GDM1 (cell line): ENCODE results near the gene SGF29.
"Not testable (repeated sequence)": the region's sequence is repeated elsewhere in the genome, so short reads cannot be mapped to it uniquely, and the experiment has no call there.

Experiments
- DNase-seq: peaks from one replicate; lab custom pipeline; 2025; lab: John Stamatoyannopoulos, UW

SGF29 gene

DNA sequence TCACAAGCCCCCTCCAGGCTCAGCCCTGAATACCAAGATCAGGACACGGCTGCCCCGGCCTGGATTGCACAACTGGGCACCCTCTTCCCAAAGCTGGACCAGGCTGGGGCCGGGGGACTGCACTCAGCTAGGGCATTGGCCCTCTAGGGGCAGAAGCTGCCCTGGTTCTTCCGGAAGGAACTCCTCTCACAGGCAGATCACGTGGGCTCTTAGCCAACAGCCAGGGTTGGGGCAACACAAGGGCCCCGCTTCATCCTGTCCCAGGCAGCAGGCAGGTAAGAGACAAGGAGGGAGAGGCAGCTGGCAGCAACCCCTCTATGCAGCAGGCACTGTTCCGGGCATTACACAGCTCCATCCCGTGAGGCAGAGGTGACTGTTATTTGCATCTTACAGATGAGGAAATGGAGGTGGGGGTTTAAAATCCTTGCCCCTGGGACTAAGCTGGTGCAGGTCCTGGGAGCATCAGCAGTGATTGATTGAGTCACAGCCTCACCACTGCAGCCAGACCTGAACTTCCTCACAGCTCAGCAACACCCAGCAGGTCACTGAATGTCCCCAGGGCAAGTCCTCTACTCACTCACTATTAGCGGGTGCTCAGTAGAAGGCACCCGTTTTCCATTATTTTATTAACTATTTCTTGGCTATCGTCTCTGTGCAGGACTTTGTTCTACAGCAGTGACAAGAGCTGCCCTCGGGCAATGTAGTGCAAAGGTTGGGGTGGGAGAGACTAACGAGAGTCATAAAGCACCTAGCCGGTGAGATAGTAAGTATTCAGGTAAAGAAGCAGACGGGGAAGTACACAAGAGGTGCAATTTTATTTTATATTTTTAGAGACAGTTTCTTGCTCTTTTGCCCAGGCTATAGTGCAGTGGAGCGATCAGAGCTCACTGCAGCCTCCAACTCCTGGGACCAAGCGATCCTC, 58.9 kb downstream of the SGF29 start:
- not testable (repeated sequence) for DNase-seq

DNA sequence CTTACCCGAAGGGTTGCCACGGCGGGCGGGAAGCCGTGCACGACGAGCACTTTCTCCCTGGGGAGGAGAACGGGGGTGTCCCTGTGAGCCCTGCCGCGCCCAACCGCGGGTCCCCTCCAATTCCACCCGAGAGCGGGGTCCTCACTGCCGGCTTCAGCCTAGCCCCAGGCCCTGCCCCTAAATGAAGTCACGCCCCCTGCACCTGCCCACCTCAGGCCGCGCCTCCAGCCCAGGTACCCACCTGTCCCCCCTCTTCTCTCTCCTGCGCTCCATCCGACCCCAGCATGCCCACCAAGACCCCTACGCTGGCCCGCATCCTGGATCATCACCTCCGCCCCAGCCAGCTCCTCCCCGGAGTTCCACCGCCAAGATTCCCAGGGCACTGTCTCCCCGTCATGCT, 60.2 kb downstream of the SGF29 start:
- not testable (repeated sequence) for DNase-seq

DNA sequence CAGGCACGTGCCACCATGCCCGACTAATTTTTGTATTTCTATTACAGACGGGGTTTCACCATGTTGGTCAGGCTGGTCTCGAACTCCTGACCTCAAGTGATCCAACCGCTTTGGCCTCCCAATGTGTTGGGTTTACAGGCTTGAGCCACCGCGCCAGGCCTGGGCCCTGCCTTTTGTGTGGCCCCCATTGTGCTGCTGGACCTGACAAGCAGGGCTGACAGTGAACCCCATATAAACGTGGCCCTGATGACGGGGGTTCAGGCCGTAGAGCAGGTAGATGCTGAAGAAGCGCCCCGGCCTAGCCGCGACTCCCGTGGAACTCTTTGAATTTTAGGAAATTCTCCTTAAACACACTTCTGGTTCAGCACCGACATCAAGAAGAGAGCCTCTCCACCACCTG, 60.8 kb downstream of the SGF29 start:
- not testable (repeated sequence) for DNase-seq

DNA sequence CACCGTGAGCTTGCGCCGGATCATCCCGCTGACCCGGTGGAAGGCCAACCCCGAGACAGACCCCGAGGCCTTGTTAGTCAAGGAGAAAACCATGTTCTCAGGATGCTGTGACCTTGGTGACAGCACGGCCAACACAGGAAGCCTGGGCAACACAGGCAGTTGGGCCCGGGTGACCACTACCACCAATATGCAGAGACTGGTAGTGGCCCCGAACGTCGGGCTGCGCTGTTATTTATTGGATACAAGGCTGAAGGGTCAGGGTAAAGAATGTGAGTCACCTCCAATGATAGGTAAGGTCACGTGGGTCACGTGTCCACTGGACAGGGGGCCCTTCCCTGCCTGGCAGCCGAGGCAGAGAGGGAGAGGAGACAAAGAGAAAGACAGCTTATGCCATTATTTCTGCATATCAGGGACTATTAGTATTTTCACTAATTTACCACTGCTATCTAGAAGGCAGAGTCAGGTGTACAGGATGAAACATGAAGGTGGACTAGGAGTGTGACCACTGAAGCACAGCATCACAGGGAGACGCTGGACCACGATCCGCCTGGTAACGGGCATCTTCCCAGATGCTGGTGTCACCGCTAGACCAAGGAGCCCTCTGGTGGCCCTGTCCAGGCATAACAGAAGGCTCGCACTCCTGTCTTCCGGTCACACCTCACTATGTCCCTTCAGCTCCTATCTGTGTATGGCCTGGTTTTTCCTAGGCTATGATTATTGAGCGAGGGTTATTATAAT, 61.9 kb downstream of the SGF29 start:
- not testable (repeated sequence) for DNase-seq

DNA sequence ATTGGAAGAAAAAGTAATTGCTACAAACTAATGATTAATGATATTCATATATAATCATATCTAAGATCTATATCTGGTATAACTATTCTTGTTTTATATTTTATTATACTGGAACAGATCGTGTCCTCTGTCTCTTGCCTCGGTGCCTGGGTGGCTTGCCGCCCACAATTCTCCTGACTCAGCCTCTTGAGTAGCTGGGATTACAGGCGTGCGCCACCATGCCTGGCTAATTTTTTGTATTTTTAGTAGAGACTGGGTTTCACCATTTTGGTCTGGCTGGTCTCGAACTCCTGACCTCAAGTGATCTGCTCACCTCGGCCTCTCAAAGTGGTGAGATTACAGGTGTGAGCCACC, 62.5 kb downstream of the SGF29 start:
- not testable (repeated sequence) for DNase-seq

DNA sequence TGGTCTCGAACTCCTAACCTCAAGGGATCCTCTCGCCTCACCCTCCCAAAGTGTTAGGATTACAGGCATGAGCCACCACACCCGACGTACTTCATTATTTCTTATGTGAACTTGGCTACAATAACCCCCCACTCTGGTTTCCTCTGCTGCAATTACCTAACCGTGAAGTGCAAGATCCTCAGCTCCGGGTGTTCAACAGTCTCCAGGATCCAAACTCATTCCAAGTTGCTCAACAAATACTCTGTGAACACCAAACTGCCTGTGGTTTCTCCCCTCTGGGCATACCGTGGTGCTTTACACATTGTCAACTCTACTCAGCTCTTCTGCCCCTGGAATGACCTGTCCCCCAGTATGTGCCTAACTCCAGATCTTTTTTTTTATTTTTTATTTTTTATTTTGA, 62.9 kb downstream of the SGF29 start:
- DNase-seq, result no peak

DNA sequence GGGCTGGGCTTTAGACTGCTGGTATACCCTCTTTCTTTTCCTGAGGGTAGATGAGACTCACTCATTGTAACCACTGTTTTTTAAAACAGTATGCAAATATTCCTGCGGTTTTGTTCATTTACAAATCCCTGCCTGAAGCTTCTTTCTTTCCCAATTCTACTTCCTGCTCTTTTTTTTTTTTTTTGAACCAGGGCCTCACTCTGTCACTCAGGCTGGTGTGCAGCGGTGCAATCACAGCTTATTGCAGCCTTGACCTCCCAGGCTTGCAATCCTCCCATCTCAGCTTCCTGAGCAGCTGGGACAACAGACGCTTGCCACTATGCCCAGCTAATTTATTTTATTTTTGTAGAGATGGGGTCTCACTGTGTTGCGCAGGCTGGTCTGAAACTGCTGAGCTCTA, 64.2 kb downstream of the SGF29 start:
- DNase-seq, result no peak

DNA sequence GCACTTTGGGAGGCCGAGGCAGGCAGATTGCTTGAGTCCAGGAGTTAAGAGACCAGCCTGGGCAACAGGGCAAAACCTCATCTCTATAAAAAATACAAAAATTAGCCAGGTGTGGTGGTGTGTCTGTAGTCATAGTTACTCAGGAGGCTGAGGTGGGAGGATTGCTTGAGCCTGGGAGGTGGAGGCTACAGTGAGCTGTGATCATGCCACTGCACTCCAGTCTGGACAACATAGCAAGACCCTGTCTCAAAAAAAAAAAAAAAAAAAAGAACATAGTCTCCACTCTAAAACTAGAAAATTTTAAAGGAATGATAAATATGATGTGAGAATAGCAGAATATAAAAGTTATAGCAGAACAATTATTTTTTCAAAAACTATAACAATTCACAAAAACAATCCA, 66.6 kb downstream of the SGF29 start:
- DNase-seq, result not testable (repeated sequence)

DNA sequence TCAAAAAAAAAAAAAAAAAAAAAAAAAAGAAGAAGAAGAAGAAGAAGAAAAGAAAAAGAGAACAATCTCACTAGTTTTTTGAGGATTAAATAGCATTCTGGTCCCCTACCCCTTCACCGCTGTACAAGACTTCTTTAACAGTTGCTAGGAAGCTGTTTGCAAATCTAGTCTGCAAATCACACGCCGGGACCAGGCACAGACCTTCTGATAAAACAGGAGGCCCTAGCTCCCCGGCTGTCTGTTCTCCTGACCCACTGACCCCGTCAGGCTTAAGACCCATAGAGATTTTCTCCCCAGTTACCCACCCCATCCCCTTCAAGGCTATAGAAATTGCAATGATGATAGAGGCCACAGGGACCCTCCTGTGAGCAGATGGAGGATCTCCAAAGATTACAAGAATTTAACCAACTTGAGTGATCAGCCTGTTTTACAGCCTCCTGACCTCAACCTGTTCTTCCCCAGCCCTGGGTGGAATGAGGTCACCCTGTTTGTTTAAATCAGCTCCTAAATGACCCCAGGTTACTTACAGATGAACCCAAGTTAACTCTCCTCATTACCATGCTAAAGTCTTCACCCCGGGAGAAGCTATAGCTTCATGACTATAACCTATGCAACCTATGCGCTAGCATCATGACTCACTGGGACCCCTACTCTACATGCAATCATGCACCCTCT, 67.9 kb downstream of the SGF29 start:
- no peak for DNase-seq

DNA sequence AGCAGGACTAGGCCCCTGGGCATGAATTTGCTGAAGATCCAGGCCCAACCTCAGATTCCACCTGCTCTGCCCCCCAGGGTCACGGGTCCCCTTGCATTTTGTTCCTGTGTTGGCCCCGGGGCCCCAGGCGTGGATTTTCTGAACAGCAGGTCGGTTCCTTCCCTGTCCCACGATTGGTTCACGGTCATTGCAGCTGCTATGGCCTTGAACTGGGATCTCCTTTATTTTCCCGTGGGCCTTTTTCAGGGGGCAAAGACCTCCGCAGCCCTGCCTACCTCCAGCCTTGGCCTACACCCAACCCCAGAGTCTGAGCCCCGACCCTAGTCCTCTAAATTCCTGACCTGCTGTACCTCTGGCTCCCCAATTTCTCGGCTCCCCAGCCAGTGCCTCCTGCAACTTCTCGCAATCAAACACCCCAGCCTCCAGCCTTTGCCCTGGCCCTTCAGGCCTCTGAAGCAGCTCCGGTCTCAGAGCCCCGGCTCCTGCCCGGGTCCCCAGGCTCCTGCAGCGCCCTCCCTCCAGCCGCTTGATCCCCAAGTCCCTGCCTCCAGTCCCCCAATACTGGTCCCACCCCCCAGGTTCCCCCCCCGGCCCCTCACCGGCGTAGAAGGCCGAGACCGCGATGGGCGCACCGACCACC, 68.9 kb downstream of the SGF29 start:
- not testable (repeated sequence) for DNase-seq

DNA sequence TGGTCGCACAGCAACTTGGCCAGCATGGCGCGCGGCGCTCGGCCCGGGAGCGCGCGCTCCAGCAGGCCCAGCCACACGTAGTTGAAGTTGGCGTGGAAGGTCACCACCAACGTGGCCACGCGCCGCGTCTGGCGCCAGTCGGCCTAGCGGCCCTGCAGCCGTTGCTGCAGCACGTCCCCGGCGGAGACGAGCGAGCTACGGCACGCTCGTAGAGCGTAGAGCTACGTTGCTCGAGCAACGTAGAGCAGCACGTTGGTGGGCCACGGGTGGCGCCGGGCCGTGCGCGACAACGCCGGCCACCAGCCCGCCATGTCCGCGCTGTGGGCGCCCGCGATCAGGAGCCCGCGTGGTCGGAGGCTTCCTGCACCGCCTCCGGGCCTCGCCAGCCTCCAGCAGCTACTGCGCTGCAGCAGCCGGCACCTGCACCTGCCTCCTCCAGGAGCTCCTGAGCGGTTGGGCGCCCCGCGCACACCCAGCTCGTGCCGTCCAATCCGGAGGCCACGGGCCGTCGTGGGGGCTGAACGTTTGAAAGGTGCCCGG, 69.5 kb downstream of the SGF29 start:
- no peak for DNase-seq

DNA sequence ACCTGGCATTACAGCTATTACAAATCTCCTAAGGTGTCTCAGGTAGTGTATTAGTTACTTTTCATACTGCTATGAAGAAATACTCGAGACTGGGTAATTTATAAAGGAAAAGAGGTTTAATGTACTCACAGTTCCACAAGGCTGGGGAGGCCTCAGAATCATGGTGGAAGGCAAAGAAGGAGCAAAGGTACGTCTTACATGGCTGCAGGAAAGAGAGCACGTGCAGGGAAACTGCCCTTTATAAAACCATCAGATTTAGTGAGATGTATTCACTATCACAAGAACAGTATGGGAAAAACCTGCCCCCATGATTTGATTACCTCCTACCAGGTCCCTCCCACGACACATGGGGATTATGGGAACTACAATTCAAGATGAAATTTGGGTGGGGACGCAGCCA, 77.2 kb downstream of the SGF29 start:
- DNase-seq, result not testable (repeated sequence)

DNA sequence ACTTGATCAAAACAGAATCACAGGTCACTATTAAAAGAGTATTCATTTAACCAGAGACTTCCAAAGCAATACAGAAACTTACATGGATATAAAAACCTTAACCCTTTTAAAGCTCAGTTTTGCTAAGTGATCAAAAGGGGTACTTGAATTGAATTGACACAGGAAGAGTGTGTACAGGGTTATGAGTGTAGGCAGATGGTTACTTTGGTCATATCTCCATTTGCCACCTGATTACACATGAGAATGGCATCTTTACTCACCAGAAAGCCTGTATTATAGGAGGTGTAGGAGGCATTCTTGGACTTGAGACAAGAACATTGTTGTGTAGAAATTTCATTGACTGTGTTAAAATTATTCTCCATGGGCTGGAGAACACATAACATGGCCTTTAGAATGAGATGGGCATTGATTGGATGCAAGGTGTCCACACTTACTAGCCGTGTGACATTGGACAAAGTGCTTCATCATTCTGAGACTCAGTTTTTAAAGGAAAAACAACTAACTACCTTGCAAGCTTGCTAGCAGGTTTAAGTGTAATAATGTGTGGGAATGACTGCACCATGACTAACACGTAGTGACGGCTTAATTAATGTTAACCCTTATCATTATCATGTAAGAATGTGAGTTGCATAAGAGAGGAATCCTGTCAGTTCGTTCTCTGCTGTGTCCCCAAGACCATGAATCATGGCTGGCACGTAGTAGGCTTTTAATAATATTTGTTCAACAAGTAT, 82.5 kb downstream of the SGF29 start:
- not testable (repeated sequence) for DNase-seq

DNA sequence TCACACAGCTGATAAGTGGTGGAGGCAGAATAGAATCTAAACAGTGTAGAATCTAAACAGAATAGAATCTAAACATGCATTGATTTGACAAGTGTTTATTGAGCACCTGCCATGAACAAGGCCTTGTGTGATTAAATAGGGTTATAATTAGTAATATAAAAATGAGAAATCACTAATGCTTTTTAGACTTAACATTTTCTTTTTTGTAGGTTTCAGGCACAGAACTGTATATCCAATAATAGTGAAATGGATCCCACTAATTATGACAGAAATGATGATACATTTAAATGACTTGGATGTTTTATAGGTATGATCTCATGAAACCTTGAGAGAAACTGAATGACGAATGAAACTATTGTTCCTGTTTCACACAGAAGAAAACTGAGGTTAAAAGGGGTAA, 84.0 kb downstream of the SGF29 start, which contains the start of gene NPIPB8:
TSS of gene NPIPB8 (plus strand) at position 301 of the 400 bp plus-strand sequence. CDS start 296 bp downstream, outside the sequence.
- DNase-seq, result not testable (repeated sequence)

DNA sequence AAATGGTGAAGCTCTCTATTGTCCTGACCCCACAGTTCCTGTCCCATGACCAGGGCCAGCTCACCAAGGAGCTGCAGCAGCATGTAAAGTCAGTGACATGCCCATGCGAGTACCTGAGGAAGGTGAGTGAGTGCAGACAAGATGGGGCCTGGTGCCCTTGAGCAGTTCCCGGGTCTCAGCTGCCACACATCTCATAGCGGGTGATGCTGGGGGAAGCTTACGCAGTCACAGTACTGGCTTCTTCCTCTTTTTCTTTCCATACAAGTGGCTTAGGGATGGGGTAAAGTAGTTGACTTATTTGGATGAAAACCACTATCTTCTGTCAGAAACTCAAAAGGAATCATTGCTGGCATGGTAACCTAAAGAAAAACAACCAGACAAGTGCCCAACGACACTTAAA, 84.6 kb downstream of the SGF29 start:
- not testable (repeated sequence) for DNase-seq

DNA sequence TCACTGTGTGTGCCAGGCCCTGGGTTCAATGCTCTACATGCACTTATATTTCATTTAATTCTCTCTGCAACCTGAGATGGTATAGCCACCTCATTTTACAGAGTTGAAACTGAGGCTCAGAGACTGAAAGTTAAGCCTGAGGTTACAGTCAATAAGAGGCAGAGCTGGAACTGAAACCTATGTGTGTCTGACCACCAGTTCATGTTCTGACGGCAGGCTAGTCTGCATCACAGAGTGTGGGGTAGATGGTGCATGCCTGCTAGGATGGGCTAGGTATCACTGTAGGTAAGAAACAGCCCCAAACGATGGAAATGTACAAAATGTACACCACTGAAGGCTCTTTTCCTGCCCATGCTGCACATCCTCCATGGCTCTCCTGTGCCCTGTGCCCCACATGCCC, 86.2 kb downstream of the SGF29 start:
- DNase-seq, result not testable (repeated sequence)
